HG03196 (cell line): ENCODE data around the gene CHRNB1.
A peak's percentile ranks its signal among the peaks of the same experiment; 100 is the strongest.
"Not testable (repeated sequence)": the region's sequence is repeated elsewhere in the genome, so short reads cannot be mapped to it uniquely, and the experiment has no call there.

ENCODE experiments used
- ATAC-seq: cut with Tn5 transposase; IDR thresholded peaks from one replicate; pipeline ENCODE4 v1.9.1; 2021; ENCODE audit not compliant: unreplicated experiment

CHRNB1 gene

DNA sequence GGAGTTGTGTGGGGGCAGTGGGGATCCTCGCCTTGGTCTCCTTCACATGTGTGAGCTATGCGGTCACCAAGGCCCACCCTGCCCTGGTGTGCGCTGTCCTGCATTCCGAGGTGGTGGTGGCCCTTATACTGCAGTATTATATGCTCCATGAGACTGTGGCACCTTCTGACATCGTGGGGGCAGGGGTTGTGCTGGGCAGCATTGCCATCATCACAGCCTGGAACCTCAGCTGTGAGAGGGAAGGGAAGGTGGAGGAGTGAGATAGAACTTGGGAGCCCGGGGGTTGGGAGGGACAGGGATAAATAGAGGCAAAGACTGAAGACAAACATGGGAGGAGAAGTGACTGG lies 37.9 kb downstream of the CHRNB1 start:
- ATAC-seq, result not testable (repeated sequence)

- ATAC-seq, result peak; percentile 25
Observed at GRCh38 chr17:7483255-7484066, 38.6 kb downstream of the CHRNB1 start.

GRCh38 chr17:7484067-7484918 lies 39.4 kb downstream of the CHRNB1 start, which contains the start of gene POLR2A:
TSS of gene POLR2A (plus strand) at chr17:7484366.
- peak; percentile 62 for ATAC-seq

- ATAC-seq, result no peak
Observed at GRCh38 chr17:7484919-7485377, 40.1 kb downstream of the CHRNB1 start.

- ATAC-seq, result no peak
Observed at GRCh38 chr17:7486181-7486580, 41.3 kb downstream of the CHRNB1 start.

- ATAC-seq, result no peak
Observed at GRCh38 chr17:7490144-7490543, 45.3 kb downstream of the CHRNB1 start.

DNA sequence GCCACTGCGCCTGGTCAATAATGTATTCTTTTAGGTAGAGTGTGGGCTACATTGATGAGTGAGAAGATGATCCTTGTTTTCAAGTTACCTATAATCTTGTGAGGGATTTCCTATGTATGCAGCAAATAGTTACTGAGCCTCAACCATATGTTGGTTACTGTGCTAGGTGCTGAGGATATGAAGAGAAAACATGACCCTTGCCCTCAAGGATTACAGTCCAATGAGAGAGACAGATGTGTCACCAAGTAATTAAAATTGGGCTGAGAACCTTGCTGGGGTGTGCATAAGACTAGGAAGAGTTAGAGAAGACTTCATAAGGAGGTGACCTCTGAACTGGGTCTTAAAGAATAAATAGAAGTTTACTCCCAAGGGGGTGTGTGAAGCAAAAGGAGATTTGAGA lies 46.7 kb downstream of the CHRNB1 start:
- ATAC-seq, result no peak

- no peak for ATAC-seq
Observed at GRCh38 chr17:7493941-7494340, 49.1 kb downstream of the CHRNB1 start.

- ATAC-seq, result no peak
Observed at GRCh38 chr17:7495906-7496434, 51.1 kb downstream of the CHRNB1 start.

DNA sequence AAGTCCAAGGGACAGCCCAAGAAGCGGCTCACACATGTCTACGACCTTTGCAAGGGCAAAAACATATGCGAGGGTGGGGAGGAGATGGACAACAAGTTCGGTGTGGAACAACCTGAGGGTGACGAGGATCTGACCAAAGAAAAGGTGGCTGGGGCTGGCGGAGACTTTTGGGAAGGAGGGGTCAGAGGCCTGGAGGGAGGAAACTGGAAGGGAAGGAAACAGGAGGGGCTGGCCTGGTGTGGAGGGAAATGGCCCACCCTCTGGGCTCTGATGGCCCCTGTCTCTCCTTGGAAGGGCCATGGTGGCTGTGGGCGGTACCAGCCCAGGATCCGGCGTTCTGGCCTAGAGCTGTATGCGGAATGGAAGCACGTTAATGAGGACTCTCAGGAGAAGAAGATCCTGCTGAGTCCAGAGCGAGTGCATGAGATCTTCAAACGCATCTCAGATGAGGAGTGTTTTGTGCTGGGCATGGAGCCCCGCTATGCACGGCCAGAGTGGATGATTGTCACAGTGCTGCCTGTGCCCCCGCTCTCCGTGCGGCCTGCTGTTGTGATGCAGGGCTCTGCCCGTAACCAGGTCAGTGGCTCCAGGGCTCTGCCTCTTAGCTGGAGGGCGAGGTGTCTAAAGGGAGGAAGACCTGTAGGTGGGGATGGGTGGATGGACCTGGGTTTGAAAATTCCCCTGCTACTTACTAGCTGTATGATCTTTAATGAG lies 51.8 kb downstream of the CHRNB1 start:
- no peak for ATAC-seq

- no peak for ATAC-seq
Observed at GRCh38 chr17:7497228-7497627, 52.4 kb downstream of the CHRNB1 start.

DNA sequence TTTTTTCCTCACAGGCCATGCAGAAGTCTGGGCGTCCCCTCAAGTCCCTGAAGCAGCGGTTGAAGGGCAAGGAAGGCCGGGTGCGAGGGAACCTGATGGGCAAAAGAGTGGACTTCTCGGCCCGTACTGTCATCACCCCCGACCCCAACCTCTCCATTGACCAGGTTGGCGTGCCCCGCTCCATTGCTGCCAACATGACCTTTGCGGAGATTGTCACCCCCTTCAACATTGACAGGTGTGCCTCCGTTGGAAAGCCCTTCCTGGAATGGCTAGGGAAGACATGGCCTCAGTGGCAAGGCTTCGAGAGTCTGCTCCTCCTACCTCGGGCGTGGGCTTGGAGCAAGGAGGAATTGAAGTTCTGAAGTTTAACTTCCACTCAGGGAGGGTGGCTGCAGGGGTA lies 52.8 kb downstream of the CHRNB1 start:
- ATAC-seq, result no peak

DNA sequence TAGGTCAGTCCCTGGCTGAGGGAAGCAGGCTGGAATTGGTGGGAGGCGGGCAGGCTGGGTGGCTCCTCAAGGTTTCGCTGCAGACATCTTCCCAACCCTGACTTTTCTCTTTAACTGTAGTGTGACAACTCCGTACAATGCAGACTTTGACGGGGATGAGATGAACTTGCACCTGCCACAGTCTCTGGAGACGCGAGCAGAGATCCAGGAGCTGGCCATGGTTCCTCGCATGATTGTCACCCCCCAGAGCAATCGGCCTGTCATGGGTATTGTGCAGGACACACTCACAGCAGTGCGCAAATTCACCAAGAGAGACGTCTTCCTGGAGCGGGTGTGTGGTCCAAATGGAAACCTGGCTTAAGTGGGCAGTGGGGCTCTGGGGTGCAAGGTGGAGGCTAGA lies 54.3 kb downstream of the CHRNB1 start:
- no peak for ATAC-seq

GRCh38 chr17:7501729-7502128 lies 56.9 kb downstream of the CHRNB1 start:
- no peak for ATAC-seq

DNA sequence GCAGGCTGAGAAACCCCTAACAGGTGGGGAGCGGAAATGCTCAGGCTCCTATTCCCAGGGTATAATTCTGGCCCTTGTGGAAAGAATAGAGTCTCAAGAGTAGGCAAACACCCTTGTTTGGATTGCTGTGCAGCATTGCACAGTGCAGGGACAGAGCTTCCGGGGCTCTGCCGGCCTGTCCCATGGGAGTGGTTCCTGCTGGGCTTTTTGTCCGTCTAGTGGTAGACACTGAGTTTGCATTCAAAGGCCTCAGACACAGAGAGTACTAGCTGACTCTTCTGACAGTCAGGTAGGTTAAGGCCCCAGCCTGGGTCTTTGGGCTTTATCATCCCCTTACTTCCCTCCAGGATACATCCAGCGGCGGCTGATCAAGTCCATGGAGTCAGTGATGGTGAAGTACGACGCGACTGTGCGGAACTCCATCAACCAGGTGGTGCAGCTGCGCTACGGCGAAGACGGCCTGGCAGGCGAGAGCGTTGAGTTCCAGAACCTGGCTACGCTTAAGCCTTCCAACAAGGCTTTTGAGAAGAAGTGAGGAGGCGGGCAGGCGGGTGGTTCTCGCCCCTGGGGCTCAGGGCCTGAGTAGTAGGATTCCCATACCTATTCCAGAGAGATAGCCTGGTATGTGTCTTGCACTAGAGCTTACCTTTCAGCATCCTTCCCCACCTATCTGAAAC lies 57.4 kb downstream of the CHRNB1 start:
- no peak for ATAC-seq

- no peak for ATAC-seq
Observed at GRCh38 chr17:7502987-7503386, 58.1 kb downstream of the CHRNB1 start.

- ATAC-seq, result no peak
Observed at GRCh38 chr17:7503521-7503920, 58.7 kb downstream of the CHRNB1 start.
